GOT3 (cell line): ENCODE data around the gene TMEM62.
"Not testable (repeated sequence)": the region's sequence is repeated elsewhere in the genome, so short reads cannot be mapped to it uniquely, and the experiment has no call there.

Experiments used
- DNase-seq: peaks from one replicate; lab custom pipeline; 2025; ENCODE audit warnings: mixed read lengths; lab: John Stamatoyannopoulos, UW

Gene TMEM62

GRCh38 chr15:43177147-43177546, 43.8 kb downstream of the TMEM62 start:
- DNase-seq: not testable (repeated sequence)

- DNase-seq: no peak
Observed at GRCh38 chr15:43183270-43183669, 49.9 kb downstream of the TMEM62 start.

- DNase-seq: no peak
Observed at GRCh38 chr15:43184407-43185124, 51.2 kb downstream of the TMEM62 start.

- peak; percentile 41 for DNase-seq
Observed at GRCh38 chr15:43185157-43186002, 52.0 kb downstream of the TMEM62 start, which contains the start of gene CCNDBP1. Gene CCNDBP1, plus strand, starts transcription at chr15:43185403. Its CDS starts 96 bp downstream, at chr15:43185499.

- DNase-seq: no peak
Observed at GRCh38 chr15:43186003-43186353, 52.6 kb downstream of the TMEM62 start.

- DNase-seq: no peak
Observed at GRCh38 chr15:43187544-43188155, 54.3 kb downstream of the TMEM62 start.

- DNase-seq: no peak
Observed at GRCh38 chr15:43189296-43189695, 55.9 kb downstream of the TMEM62 start.

GRCh38 chr15:43190178-43190577, 56.8 kb downstream of the TMEM62 start:
- no peak for DNase-seq

GRCh38 chr15:43193710-43194109, 60.3 kb downstream of the TMEM62 start:
- no peak for DNase-seq

- DNase-seq: no peak
Observed at GRCh38 chr15:43194795-43195194, 61.4 kb downstream of the TMEM62 start.

GRCh38 chr15:43196760-43197548, 63.6 kb downstream of the TMEM62 start:
- DNase-seq: no peak

- not testable (repeated sequence) for DNase-seq
Observed at GRCh38 chr15:43197773-43198172, 64.4 kb downstream of the TMEM62 start.

- not testable (repeated sequence) for DNase-seq
Observed at GRCh38 chr15:43198556-43198955, 65.2 kb downstream of the TMEM62 start.

GRCh38 chr15:43198992-43199391, 65.6 kb downstream of the TMEM62 start:
- no peak for DNase-seq

GRCh38 chr15:43199945-43200488, 66.6 kb downstream of the TMEM62 start:
- DNase-seq: no peak

GRCh38 chr15:43204016-43204901, 70.9 kb downstream of the TMEM62 start:
- DNase-seq: no peak

GRCh38 chr15:43206054-43206453, 72.7 kb downstream of the TMEM62 start:
- no peak for DNase-seq

- no peak for DNase-seq
Observed at GRCh38 chr15:43207024-43207423, 73.6 kb downstream of the TMEM62 start.

GRCh38 chr15:43208052-43209002, 74.9 kb downstream of the TMEM62 start:
- DNase-seq: no peak
